GM21825 (cell line): ENCODE results near the gene IL1RAPL2.
"Not testable (repeated sequence)": the region's sequence is repeated elsewhere in the genome, so short reads cannot be mapped to it uniquely, and the experiment has no call there.

Source experiments
- ATAC-seq: cut with Tn5 transposase; IDR thresholded peaks from one replicate; pipeline ENCODE4 v1.9.1; 2021; ENCODE audit warnings: mild to moderate bottlenecking, moderate library complexity; ENCODE audit not compliant: unreplicated experiment

The IL1RAPL2 gene

DNA sequence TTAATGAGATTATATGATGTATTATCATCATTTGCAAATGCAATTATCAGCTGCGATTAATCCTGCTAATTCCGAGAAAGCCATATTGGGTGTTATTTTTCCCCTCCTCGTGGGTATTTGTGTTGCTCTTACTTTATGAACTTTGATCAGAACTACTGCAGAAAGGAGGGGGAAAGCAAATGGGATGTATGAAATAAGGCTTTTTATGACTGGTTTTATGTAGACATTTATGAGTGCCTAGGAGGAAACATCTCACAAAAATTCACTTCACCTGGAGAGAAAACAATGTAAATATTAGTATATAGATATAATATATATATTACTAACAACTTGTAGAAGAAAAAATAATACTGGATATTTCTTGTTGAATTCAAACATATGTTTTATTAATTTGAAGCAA, 440.1 kb downstream of the IL1RAPL2 start:
- no peak for ATAC-seq

DNA sequence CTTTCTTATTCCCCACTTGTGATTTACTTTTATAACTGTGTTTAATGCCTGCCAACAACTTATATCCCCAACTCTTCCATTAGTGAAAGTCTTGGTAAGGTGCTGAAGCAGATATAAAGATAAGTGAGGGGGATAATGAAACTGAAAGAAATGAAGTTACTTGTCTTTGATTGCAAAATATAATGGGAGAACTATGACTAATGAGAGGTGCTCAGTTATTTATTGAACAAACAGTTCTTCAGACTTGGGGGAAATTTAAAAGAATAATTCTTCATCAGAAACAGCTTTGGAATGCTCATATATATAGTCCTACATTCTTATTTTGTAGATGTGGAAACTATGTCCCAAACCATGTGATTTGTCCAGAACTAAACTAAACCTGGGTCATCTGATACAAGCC, 441.0 kb downstream of the IL1RAPL2 start:
- ATAC-seq: no peak

DNA sequence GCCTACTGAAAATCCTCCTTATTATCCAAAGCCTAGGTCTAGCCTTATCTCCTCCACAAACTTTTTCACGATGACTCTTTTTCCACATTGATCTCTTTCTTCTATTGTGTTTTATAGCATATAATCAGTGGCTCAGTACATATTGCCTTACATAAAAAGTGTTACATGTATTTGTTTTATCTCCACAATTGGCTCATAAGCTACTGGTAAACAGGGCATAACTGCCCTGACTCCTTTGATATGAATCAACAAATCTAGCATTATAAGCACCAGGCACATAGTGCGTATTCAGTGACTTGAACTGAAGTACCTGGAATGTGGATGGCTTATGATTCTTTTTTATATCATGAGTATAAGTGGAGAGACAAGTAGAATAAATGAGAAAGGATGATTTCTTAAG, 447.7 kb downstream of the IL1RAPL2 start:
- ATAC-seq: no peak

DNA sequence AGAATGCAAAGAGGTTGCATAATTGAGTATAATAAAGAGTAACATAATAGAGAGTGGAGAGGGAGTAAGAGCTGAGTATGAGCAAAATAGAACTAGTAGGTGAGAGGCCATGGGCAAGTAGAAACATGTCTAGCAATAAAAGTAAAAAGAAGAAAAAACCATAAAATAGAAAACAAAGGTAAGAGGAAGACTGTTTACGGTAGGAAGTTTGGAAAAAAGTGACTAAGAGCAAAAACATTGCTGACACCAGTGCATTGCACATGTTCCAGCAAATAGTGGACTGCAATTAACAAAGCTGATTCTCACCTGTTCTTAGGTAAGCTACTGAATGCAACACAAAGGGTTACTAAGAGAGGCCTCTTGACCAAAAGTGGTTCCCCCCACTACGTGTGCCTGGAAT, 451.6 kb downstream of the IL1RAPL2 start:
- ATAC-seq: no peak

DNA sequence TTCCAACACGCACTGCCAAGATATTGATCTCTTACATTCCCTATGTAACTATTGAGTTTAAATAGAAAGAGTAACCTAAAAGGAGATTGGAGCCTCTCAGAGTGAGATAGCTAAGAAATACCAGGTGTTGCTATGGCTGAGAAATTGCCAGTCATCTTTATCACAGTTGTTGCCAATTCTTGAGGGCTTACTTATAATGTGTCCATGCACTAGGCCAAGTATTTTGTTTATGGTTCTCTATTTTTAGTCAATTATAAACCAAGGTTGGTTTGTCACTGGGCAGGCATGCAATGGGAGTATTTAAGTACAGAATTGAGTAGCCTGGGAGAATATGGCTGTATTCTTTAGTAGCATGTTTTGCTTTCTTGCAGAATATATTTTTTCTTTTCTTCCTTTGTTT, 452.9 kb downstream of the IL1RAPL2 start:
- ATAC-seq: no peak

DNA sequence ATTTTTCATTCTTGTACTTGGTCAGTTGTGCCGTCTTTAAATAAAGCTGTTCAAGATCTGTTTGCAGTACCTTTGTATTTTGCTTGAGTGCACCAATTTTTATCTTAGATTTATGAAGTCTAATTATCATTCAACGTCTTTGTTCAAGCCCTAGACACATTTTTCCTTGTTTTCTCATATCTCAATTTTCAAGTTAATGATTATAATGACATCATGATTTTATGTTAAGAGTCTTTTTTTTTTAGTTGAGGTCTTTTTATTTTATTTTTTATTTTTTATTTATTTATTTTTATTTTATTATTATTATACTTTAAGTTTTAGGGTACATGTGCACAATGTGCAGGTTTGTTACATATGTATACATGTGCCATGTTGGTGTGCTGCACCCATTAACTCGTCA, 463.0 kb downstream of the IL1RAPL2 start:
- not testable (repeated sequence) for ATAC-seq

DNA sequence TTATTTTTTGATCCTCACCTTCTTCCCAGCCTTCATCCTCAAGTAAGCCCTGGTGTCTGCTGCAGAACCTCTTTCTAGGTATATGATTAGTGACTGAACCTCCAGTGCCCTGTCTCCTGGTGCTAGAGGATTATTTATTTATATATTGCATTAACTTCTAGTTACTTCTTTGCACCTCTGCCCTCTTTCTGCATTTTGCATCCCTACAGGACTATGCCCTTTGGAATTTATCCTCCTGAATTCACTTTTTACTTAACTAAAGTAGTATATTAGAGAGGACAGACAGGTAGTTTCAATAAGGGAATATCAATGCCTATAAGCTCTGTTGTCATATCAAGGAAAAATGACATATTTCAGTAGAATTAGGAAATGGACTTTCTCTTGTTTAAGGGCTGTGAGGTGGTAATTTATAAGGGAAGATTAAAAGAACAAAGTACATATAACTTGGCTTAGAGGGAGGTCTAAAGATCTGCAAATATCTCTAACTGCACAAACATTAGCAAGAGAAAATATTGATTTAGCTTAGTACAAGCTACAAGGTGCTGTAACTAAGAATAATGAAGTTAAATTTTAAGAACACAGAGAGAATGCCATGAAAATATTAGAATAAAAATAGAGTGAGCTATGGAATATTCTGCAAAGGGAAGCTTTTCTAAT, 472.8 kb downstream of the IL1RAPL2 start:
- no peak for ATAC-seq

DNA sequence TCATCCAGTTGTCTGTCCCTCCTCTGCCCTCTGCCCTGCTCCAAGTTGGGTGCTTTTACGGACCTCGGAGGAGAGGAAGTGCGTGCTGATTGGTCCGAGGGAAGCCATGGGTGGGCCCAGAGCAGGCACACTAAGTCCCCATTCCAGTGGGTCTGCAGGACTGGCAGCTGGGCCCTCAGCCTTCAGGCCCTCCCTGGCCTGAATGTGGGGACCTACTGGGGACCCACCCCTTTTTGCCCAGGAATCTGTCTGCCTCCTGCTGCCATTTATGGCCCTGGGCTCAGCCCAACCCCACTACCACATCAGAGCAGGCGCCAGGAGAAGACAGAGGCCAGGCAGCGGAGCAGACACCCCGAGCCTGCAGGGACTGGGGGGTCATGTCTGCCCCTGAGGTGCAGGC, 484.9 kb downstream of the IL1RAPL2 start:
- no peak for ATAC-seq

DNA sequence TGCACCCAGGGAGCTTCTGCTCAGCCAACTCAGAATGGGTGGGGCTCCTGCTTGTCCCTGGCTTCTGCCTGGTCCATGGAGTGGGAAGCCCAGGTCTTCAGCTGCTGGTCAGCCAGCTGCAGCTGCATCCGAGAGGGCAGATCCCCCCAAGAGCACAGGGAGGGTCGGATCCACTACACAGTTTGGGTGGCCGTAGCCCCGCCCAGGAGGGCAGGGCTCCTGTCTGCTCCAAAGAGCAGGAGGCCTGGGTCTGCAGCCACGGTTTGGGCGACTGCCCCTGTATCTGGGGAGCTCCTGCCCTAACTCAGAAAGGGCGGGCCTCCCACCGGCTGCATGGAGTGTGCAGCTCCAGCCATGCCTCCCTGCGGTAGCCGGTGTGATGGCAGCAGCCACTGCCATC, 485.4 kb downstream of the IL1RAPL2 start:
- no peak for ATAC-seq

DNA sequence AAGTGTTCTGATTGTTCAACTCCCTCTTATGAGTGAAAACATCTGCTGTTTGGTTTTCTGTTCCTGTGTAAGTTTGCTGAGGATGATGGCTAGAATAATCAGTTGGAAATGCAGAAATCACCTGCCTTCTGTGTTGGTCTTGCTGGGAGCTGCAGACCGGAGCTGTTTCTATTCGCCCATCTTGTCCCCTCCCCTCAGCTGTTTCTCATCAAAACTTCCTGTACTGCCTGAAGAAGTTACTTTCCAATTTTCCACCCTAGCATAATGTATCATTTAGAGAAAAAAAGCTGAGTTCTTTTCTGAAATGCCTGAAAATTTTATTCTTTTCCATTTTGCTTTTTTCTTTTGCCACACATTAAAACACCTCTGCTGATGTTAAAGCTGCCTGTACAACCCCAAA, 486.9 kb downstream of the IL1RAPL2 start:
- no peak for ATAC-seq

DNA sequence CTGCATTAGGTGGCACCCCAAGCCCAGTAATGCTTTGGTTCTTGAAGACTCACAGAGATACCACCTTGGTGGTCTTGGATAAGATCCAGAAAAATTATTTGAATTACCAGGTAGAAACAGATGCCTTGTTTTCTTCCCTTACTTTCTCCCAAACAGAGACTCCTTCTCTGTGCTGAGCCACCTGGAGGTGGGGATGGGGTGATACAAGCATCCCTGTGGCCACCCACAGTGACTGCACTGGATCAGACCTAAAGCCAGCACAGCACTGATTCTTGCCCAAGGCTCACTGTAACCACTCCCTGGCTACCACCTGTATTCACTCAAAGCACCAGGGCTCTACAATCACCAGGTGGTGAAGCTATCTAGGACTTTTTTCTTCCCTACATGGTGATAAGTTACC, 497.7 kb downstream of the IL1RAPL2 start:
- no peak for ATAC-seq

DNA sequence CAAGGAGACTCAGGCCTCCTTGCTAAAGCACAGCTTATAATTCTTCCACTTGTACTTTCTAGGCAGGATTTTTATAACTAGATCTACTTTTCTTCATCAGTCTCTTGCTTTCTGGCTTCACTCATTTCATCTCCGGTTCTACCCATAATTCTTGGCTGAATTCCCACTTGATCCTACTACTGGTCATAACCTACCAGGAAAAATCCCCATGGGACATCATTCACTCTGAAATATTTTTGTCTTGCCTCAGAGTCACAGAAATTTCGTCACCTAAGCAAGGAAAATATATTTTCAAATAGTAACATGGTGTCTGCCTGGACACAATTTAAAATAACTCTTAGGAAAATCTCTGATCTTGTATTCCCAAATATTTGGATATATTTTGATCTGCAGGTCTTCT, 532.2 kb downstream of the IL1RAPL2 start:
- ATAC-seq: no peak

DNA sequence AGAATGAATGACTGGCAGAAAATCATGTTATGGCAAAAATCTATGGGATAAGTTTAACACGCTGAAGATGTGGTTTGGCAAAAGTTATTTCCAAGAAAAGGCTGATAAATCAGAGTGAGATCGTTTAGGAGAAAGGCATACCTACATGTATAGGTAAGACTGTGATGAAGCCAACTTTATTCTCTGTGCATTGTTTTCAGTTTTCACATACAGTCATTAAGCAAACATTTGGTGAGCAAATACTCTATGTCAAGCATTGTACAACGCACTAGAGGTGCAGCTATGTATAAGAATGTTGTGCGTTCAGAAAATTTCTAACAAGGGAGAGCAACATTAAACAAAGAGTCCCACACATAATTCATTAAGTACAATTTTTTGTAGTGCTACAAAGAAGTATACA, 532.8 kb downstream of the IL1RAPL2 start:
- no peak for ATAC-seq

DNA sequence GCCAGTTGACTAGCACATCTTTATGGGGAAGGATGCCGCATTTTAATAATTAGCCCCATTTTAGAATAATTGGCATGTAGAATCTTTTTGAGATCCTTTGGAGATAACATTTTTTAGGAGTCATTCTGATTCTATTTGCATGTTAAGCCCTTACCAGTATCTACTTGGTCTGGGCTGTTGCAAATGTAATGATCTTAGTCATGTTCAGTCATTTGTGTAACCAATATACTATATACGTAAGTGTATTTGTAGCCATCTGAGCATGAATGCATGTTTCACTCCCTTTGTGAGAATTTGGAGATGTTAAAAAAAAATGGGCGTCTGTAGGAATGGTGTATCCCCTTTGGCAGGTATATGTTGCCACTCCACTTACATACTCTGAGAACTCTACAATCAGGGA, 535.4 kb downstream of the IL1RAPL2 start:
- no peak for ATAC-seq

DNA sequence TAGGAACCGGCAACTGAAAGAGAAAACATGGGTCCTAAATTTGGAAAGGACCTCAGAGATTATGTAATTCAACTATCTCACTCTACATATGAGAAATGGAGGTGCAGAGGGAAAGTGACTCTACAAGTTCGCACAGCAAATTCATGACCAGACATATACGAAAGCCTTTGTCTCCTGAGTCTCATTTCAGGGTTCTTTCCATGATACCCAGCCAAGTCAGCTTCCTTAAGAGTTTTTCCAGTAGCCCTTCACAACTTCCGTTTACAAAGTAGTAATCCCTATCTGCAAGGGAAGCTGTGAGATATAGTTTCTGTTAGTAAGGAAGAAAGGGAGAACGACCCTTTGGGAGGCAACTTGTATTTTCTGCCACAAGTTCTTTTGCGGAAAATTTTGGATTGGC, 543.9 kb downstream of the IL1RAPL2 start:
- ATAC-seq: no peak

DNA sequence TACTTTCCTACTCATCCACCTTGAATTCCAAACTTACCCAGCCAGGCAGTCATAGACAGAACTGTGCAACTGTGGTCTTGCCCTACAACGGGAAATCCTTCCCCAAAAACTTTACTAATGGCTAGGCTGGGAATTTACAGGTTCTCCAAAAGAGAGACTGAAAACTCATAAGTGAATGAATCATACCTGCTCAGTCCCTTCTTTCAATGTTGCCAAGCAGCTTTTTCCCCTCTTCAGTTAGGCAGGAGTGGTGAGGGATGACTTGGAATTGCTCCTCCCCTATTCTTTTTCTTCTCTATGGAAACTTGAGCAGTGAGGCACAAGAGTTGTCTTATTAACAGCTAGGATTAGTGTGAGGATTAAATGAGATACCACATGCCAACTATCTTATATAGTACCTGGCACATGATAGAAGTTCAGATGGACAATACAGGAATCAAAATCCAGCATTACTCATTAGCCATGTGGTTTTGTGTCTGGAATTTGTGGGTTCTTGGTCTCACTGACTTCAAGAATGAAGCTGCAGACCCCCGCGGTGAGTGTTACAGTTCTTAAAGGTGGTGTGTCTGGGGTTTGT, 548.6 kb downstream of the IL1RAPL2 start:
- no peak for ATAC-seq

DNA sequence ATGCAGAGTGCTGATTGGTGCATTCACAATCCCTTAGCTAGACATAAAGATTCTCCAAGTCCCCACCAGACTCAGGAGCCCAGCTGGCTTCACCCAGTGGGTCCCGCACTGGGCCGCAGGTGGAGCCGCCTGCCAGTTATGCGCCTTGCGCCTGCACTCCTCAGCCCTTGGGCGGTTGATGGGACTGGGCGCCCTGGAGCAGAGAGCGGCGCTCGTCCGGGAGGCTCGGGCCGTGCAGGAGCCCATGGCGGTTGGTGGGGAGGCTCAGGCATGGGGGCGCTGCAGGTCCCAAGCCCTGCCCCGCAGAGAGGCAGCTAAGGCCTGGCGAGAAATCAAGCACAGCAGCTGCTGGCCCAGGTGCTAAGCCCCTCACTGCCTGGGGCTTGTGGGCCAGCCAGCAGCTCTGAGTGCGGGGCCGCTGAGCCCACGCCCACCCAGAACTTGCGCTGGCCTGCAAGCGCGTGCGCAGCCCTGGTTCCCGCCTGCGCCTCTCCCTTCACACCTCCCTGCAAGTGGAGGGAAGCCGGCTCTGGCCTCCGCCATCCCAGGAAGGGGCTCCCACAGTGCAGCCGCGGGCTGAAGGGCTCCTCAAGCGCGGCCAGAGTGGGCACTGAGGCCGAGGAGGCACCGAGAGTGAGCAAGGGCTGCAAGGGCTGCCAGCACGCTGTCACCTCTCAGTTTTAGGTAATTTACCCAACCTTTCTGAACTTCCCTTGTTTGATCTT, 549.8 kb downstream of the IL1RAPL2 start:
- ATAC-seq: not testable (repeated sequence)

DNA sequence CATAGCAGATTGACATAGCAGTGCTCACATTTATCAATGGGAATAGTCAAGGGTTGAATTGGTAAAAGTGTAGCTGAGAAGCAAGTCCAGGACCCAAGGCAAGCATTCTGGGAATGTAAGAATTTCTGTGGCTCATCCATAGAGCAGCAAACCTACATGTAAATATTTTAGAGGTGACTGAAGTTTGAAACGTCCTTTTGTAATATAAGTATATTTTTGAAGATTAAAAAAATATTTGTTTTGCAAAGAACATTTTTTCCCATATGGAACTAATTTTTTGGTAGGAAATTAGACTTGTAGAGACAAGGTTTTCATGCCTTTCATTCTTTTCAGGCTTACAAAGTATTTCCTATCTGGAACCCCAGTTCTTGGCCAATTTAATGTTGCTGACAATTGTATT, 550.5 kb downstream of the IL1RAPL2 start:
- ATAC-seq: no peak

DNA sequence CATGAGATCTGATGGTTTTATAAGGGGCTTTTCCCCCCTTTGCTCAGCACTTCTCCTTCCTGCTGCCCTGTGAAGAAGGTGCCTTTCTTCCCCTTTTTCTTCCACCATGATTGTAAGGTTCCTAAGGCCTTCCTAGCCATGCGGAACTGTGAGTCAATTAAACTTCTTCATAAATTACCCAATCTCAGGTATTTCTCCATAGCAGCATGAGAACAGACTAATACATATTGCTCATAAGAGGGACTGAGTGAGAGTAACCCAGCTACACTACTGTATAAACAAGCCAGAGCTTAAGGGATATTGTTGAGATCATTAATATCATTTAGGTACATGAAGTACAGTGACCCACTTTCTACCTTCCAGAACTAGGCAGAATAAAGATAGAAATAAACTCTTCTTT, 551.6 kb downstream of the IL1RAPL2 start:
- ATAC-seq: no peak

DNA sequence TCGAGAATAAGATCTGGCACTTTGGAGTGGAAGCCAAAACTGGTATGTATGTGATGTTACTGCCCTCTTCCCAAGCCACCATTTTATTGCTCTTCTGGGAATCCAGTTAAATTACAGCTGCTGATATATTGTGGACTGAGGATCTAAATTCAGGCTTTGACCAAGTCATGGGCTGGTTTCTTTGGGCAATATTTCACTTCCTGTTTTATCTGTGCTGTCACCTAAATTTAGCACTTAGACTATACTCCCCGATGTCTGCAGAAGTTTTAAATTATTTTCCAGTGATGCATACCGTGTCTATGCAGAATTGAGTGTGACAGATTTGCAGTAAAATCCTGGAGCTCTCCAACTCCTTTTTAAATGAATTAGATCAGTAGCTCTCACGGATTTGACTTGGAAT, 554.5 kb downstream of the IL1RAPL2 start:
- no peak for ATAC-seq

DNA sequence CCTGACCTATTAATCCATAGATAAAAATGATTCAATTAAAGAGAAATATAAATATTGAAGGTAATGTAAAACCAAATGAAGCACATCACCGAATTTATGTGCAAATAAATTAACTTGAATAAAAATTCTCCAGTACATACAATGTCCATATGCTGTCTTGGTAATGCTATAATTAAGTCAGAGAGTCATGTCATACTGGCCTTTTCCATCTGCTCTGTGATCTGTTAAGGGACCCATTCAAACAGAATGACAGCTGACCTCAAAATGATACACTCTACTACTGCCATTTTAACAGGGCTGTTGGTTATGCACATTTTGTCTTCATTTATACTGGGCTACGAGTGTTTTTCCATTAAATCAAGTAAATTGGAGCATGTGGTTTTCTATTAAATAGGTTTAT, 555.2 kb downstream of the IL1RAPL2 start:
- ATAC-seq: no peak

DNA sequence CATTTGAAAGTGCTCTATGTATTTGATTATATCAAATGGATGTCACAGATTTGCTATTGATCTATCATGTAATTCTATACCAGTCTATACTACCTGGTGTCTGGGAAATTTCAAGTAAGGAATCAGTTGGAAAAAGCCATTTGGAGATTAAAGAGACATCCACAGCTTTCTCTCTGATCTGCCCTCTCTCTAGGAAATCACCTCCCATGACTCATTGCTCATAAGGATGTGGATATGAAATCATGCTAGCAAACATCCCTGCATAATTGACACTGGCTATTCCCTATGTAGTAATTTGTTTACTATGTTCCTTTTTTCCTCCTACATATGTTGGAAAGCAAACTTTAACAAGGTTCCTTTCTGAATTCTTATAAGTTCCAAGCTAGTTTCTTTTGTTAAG, 560.2 kb downstream of the IL1RAPL2 start:
- no peak for ATAC-seq
